ENCODE data around the gene OTULIN.

OTULIN gene

DNA sequence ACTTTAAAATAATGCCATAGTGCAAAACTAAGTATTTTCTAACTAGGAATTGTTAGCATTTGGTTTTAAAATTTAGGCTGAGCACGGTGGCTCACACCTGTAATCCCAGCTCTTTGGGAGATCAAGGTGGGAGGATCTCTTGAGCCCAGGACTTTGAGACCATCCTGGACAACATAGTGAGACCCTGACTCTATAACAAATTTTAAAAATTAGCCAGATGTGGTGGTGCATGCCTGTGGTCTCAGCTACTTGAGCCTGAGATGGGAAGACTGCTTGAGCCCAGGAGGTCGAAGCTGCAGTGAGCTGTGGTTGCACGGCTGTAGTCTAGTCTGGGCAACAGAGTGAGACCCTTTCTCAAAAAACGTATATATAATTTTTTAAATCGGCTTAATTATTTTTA, 4.9 kb downstream of the OTULIN start:
- no peak for TF ChIP-seq CTCF (IDR thresholded peaks at IDR 0.05; ENCODE audit: low read depth, low read length, poor library complexity, severe bottlenecking)
- TF ChIP-seq EZH2phosphoT487 (IDR thresholded peaks at IDR 0.05; ENCODE audit: borderline replicate concordance, low read length) = no peak
- H3K9me2 ChIP-seq (replicated peaks; ENCODE audit: control insufficient read depth, low read length) = no peaks in the 10 kb centered on the region
- H3K27ac ChIP-seq (ENCODE audit: low read depth, low read length) = no peak overlapping the region
- H3F3A ChIP-seq (ENCODE audit: control insufficient read depth, insufficient read depth) = peaks cover 23% of the 10 kb centered on the region; the same call in 1 of the 2 replicates
- H3K79me2 ChIP-seq (ENCODE audit: control insufficient read depth, low read length) = peaks cover 99% of the 10 kb centered on the region
- peaks cover 53% of the 10 kb centered on the region for H4K20me1 ChIP-seq (ENCODE audit: control insufficient read depth, insufficient read depth, low read depth, low read length)
- no peaks in the 10 kb centered on the region for H3K9me3 ChIP-seq (ENCODE audit: control insufficient read depth, insufficient read depth, low read length)
- H3K27me3 ChIP-seq (ENCODE audit: control insufficient read depth, low read length) = no peaks in the 10 kb centered on the region
- H3K4me1 ChIP-seq (ENCODE audit: control insufficient read depth, low read length) = peaks cover 92% of the 10 kb centered on the region
- H3K36me3 ChIP-seq (ENCODE audit: control insufficient read depth, low read length) = peaks cover 50% of the 10 kb centered on the region
- H3K4me2 ChIP-seq (ENCODE audit: low read length) = peak overlapping the region; percentile 92
- peak overlapping the region; percentile 90 for H3K4me3 ChIP-seq (ENCODE audit: low read length)

DNA sequence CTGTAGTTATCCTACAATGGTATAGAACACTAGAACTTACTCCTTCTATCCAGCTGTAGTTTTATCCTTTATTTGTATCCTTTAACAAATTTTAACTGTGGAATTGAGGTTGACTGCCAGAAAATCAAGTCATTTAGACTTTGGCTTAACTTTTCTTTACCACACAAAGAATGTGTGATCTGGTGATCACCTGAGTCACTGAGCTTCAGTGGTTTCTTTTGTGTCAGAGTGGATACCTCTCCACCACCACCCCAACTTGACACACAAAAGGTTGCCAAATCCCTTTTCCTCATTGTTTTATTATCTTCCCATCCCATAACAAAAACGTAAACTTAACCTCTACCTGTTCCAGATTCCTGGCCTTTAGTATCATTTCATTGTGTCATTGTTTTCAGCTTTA, 5.5 kb downstream of the OTULIN start:
- Histone ChIP-seq H3K79me2 (ENCODE audit: control insufficient read depth, low read length) (peaks cover 100% of the 10 kb centered on the region), H3K4me3 (ENCODE audit: low read length) (0 out of 2 replicates have a peak overlapping the region, but pooled peaks have one; percentile 22), H3K27ac (ENCODE audit: low read depth, low read length) (no peak overlapping the region), H3K9me3 (ENCODE audit: control insufficient read depth, insufficient read depth, low read length) (no peaks in the 10 kb centered on the region), H3K4me1 (ENCODE audit: control insufficient read depth, low read length) (peaks cover 97% of the 10 kb centered on the region), H4K20me1 (ENCODE audit: control insufficient read depth, insufficient read depth, low read depth, low read length) (peaks cover 53% of the 10 kb centered on the region), H3K36me3 (ENCODE audit: control insufficient read depth, low read length) (peaks cover 54% of the 10 kb centered on the region), H3K9me2 (replicated peaks; ENCODE audit: control insufficient read depth, low read length) (no peaks in the 10 kb centered on the region), H3K4me2 (ENCODE audit: low read length) (peak overlapping the region; percentile 92), H3F3A (ENCODE audit: control insufficient read depth, insufficient read depth) (peaks cover 23% of the 10 kb centered on the region; the same call in 1 of the 2 replicates), H3K27me3 (ENCODE audit: control insufficient read depth, low read length) (no peaks in the 10 kb centered on the region)
- TF ChIP-seq CTCF (IDR thresholded peaks at IDR 0.05; ENCODE audit: low read depth, low read length, poor library complexity, severe bottlenecking) = no peak
- TF ChIP-seq EZH2phosphoT487 (IDR thresholded peaks at IDR 0.05; ENCODE audit: borderline replicate concordance, low read length) = no peak

DNA sequence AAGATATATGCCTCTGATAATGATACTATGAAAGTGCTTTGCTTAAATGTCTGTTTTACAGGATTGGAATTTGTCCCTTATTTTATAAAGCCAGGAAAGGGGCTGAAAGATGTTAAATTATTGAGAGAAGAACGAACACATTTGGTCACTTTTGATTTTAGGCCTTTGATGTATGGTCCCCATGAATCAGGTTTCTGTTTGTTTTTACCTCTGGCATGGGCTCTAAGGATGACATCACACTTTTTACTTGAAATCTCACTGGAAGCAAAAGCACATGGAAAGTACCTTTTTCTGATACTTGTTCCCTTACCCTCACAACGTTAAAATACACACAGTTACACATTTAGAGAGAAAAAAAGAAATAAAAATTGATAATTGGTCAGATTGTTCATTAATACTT, 6.9 kb downstream of the OTULIN start:
- peak overlapping the region; percentile 63 for H3K27ac ChIP-seq (ENCODE audit: low read depth, low read length)
- H3K4me3 ChIP-seq (ENCODE audit: low read length) = peak overlapping the region; percentile 53
- no peaks in the 10 kb centered on the region for H3K27me3 ChIP-seq (ENCODE audit: control insufficient read depth, low read length)
- peaks cover 43% of the 10 kb centered on the region for H4K20me1 ChIP-seq (ENCODE audit: control insufficient read depth, insufficient read depth, low read depth, low read length)
- no peaks in the 10 kb centered on the region for H3K9me3 ChIP-seq (ENCODE audit: control insufficient read depth, insufficient read depth, low read length)
- peaks cover 58% of the 10 kb centered on the region for H3K36me3 ChIP-seq (ENCODE audit: control insufficient read depth, low read length)
- peaks cover 100% of the 10 kb centered on the region for H3K79me2 ChIP-seq (ENCODE audit: control insufficient read depth, low read length)
- peaks cover 20% of the 10 kb centered on the region; the same call in 1 of the 2 replicates for H3F3A ChIP-seq (ENCODE audit: control insufficient read depth, insufficient read depth)
- TF ChIP-seq EZH2phosphoT487 (IDR thresholded peaks at IDR 0.05; ENCODE audit: borderline replicate concordance, low read length) (no peak), CTCF (IDR thresholded peaks at IDR 0.05; ENCODE audit: low read depth, low read length, poor library complexity, severe bottlenecking) (no peak)
- H3K9me2 ChIP-seq (replicated peaks; ENCODE audit: control insufficient read depth, low read length) = no peaks in the 10 kb centered on the region
- H3K4me1 ChIP-seq (ENCODE audit: control insufficient read depth, low read length) = peaks cover 100% of the 10 kb centered on the region
- peak overlapping the region; percentile 92 for H3K4me2 ChIP-seq (ENCODE audit: low read length)

All from DOHH2 (cell line).